Endothelial cell of umbilical vein (primary cell): ENCODE measurements around the gene ADAM29. TPM values are rescaled to one million over a fixed set of nuclear protein-coding genes. Genes with fewer than 3 reads are reported as not detected.
"Not testable (repeated sequence)": the region's sequence is repeated elsewhere in the genome, so short reads cannot be mapped to it uniquely, and the experiment has no call there.

ENCODE experiments used
- BruUV-seq: library from RNA; stranded (reverse); fragments of 400-500 nt; replicated peaks from 2 replicates; lab custom pipeline; 2021; lab: Mats Ljungman, UMichigan
- CTCF ChIA-PET: fragments of 300-600, 350-600 bp; sonication (Branson Sonifier 250); formaldehyde crosslinking; loops from one replicate; lab custom pipeline; 2021; ENCODE audit warnings: antibody characterized with exemption, inconsistent platforms; lab: Charles Lee
- POLR2A ChIA-PET: fragments of 300-600, 350-600 bp; sonication (Branson Sonifier 250); formaldehyde crosslinking; loops from one replicate; lab custom pipeline; 2021; ENCODE audit warnings: antibody characterized with exemption, inconsistent platforms; lab: Charles Lee
- DNase-seq: peaks from one replicate; pipeline ENCODE4 v3.0.0-alpha.2; 2011; ENCODE audit warnings: low read depth, low spot score
- FAIRE-seq: peaks from 2 replicates; lab custom pipeline; 2011; peaks lifted over from hg19 to GRCh38; lab: Jason Lieb, UNC
- H2AFZ ChIP-seq: 2 replicates; pipeline ENCODE4 v1.6.0; 2012; ENCODE audit warnings: low read depth, low read length, control low read depth, inconsistent platforms
- H3K27ac ChIP-seq: 2 replicates; pipeline ENCODE4 v1.5.1; 2011; ENCODE audit warnings: low read depth, mild to moderate bottlenecking, control low read depth, low read length, moderate library complexity; ENCODE audit not compliant: insufficient read depth
- H3K27me3 ChIP-seq, 2 experiments: 2 replicates each; pipeline versions ENCODE4 v1.6.0 to v1.6.1; 2011; ENCODE audit warnings: low read length in 2 of 2, mixed read lengths in 1 of 2; ENCODE audit not compliant: control insufficient read depth in 2 of 2, insufficient read depth in 2 of 2
- H3K36me3 ChIP-seq, 2 experiments: 2 replicates in 1 of 2; 3 replicates in 1 of 2; pipeline ENCODE4 v1.5.1; 2011; ENCODE audit warnings: low read length in 2 of 2, mild to moderate bottlenecking in 1 of 2, moderate library complexity in 1 of 2; ENCODE audit not compliant: control insufficient read depth in 2 of 2, insufficient read depth in 2 of 2; ENCODE audit errors: extremely low read depth in 1 of 2
- H3K4me1 ChIP-seq: 3 replicates; pipeline ENCODE4 v1.5.1; 2011; ENCODE audit warnings: mild to moderate bottlenecking, low read length; ENCODE audit not compliant: control insufficient read depth, insufficient read depth; ENCODE audit errors: extremely low read depth
- H3K4me2 ChIP-seq: 2 replicates; pipeline ENCODE4 v1.6.1; 2011; ENCODE audit warnings: low read length, control low read depth, mixed read lengths; ENCODE audit not compliant: insufficient read depth
- H3K4me3 ChIP-seq, 3 experiments: fragments of 200-600 bp in 1 of 3; sonication (generic), shearing (Covaris generic) in 1 of 3; replicated peaks in 1 of 3; 2 replicates each; pipeline ENCODE4 v1.5.1; 2011 to 2016; ENCODE audit warnings: control low read depth in 3 of 3, low read length in 3 of 3, mild to moderate bottlenecking in 2 of 3, inconsistent platforms in 1 of 3, low read depth in 1 of 3, moderate library complexity in 1 of 3; ENCODE audit not compliant: insufficient read depth in 1 of 3
- H3K79me2 ChIP-seq: 2 replicates; pipeline ENCODE4 v1.6.0; 2012; ENCODE audit warnings: low read length, inconsistent platforms; ENCODE audit not compliant: control insufficient read depth, insufficient read depth
- H3K9ac ChIP-seq: replicated peaks from 2 replicates; pipeline ENCODE3; 2011; ENCODE audit warnings: low read length, control low read depth; ENCODE audit not compliant: insufficient read depth; ENCODE audit errors: extremely low read depth
- H3K9me1 ChIP-seq: replicated peaks from 3 replicates; pipeline ENCODE4 v1.6.0; 2011; ENCODE audit warnings: mild to moderate bottlenecking, low read length; ENCODE audit not compliant: control insufficient read depth, insufficient read depth; ENCODE audit errors: extremely low read depth
- H3K9me3 ChIP-seq: replicated peaks from 2 replicates; pipeline ENCODE4 v1.5.1; 2012; ENCODE audit warnings: low read length, inconsistent platforms; ENCODE audit not compliant: control insufficient read depth, insufficient read depth
- H4K20me1 ChIP-seq: replicated peaks from 2 replicates; pipeline ENCODE3; 2011; ENCODE audit warnings: mild to moderate bottlenecking, low read length; ENCODE audit not compliant: control insufficient read depth, insufficient read depth; ENCODE audit errors: extremely low read depth
- EZH2 ChIP-seq: IDR thresholded peaks from 2 replicates; pipeline ENCODE4 v1.6.1; 2012; ENCODE audit warnings: borderline replicate concordance, low read depth, mild to moderate bottlenecking, moderate library complexity, low read length, inconsistent platforms; ENCODE audit not compliant: severe bottlenecking
- FOS ChIP-seq: IDR thresholded peaks from 2 replicates; pipeline ENCODE4 v1.6.1; 2011; ENCODE audit warnings: mild to moderate bottlenecking, low read length, moderate library complexity, borderline replicate concordance; ENCODE audit not compliant: insufficient read depth
- GATA2 ChIP-seq: IDR thresholded peaks from 2 replicates; pipeline ENCODE4 v1.7.0; 2011; ENCODE audit warnings: low read depth, mild to moderate bottlenecking, moderate library complexity, mixed read lengths, low read length; ENCODE audit not compliant: insufficient read length, insufficient read depth
- JUN ChIP-seq: IDR thresholded peaks from 2 replicates; pipeline ENCODE4 v1.6.1; 2011; ENCODE audit warnings: borderline replicate concordance, low read depth; ENCODE audit not compliant: insufficient read length, insufficient read depth
- MYC ChIP-seq: IDR thresholded peaks from one replicate; pipeline ENCODE4 v1.6.1; 2011; ENCODE audit warnings: mild to moderate bottlenecking, low read depth, low read length
- POLR2A ChIP-seq: IDR thresholded peaks from 2 replicates; pipeline ENCODE4 v1.6.1; 2012; ENCODE audit warnings: low read depth, mild to moderate bottlenecking, control low read depth, low read length
- POLR2AphosphoS5 ChIP-seq: IDR thresholded peaks from 2 replicates; pipeline ENCODE4 v1.6.1; 2012; ENCODE audit warnings: low read depth, mild to moderate bottlenecking, control low read depth, low read length, moderate library complexity; ENCODE audit not compliant: insufficient read depth
- dilution Hi-C: fragments of 300-500 bp; cut with MboI; formaldehyde crosslinking; loops from one replicate; pipeline ENCODE4 v1.15.0; 2019; ENCODE audit warnings: low sequenced_read_pairs; ENCODE audit not compliant: extremely low pct_ligation_motif_present
- intact Hi-C: fragments of 100-400 bp; cut with micrococcal nuclease; formaldehyde crosslinking; loops from one replicate; pipeline ENCODE4 v1.10.0; 2022
- polyA plus RNA-seq, 4 experiments: library from polyadenylated mRNA; depleted of rRNA in 3 of 4; stranded (reverse) in 3 of 4; unstranded in 1 of 4; fragments of >200 nt; gene quantifications; 2 replicates each; pipeline versions ENCODE4 v1.2.1 to v1.2.3, GENCODE V29; 2011 to 2012; ENCODE audit warnings: missing spikeins in 1 of 4
- total RNA-seq: library from RNA; stranded (reverse); gene quantifications from 2 replicates; pipeline ENCODE4 v1.2.3, GENCODE V29; 2021
- TF ChIP-seq, protein P1 (sequence below): IDR thresholded peaks from 2 replicates; pipeline ENCODE4 v1.6.1; 2011; ENCODE audit not compliant: insufficient read depth, insufficient read length
- TF ChIP-seq, protein P2 (sequence below), 2 donors: IDR thresholded peaks; 1 replicate in 1 of 2; 2 replicates in 1 of 2; pipeline ENCODE4 v1.5.1; 2011; ENCODE audit warnings: low read length in 2 of 2, mild to moderate bottlenecking in 2 of 2, moderate library complexity in 2 of 2, control low read depth in 1 of 2, inconsistent platforms in 1 of 2, low read depth in 1 of 2; ENCODE audit not compliant: insufficient read depth in 1 of 2; ENCODE audit errors: extremely low read depth in 1 of 2

ADAM29 gene
- total and polyA plus RNA-seq, 2 donors (not counting 3 experiments of a cell fraction or from before 2014, with no cell fraction given): not detected

GRCh38 chr4:175017751-175018150 lies 99.6 kb downstream of the ADAM29 start:
- CTCF ChIA-PET: no interaction called here
- Histone ChIP-seq H3K9me1 (no peaks in the 10 kb centered on the region), H3K4me2 (no peak overlapping the region), H3K9ac (no peak overlapping the region), H3K27ac (no peak overlapping the region), H4K20me1 (no peaks in the 10 kb centered on the region), H3K36me3 (no peaks in the 10 kb centered on the region), H2AFZ (no peak overlapping the region), H3K79me2 (no peaks in the 10 kb centered on the region), H3K4me3 (no peak overlapping the region), H3K9me3 (no peaks in the 10 kb centered on the region), H3K4me1 (no peaks in the 10 kb centered on the region), H3K27me3 (no peaks in the 10 kb centered on the region)
- no peak for DNase-seq
- BruUV-seq: no TSS peak
- no peak for FAIRE-seq
- dilution Hi-C loops (no loop called here), intact Hi-C loops (no loop called here)
- POLR2A ChIA-PET: no interaction called here
- TF ChIP-seq JUN: no peak
- TF ChIP-seq EZH2: no peak
- TF ChIP-seq MYC: no peak
- TF ChIP-seq, protein P1, sequence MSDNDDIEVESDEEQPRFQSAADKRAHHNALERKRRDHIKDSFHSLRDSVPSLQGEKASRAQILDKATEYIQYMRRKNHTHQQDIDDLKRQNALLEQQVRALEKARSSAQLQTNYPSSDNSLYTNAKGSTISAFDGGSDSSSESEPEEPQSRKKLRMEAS: no peak
- no peak for TF ChIP-seq GATA2
- no peak for TF ChIP-seq POLR2AphosphoS5
- TF ChIP-seq, protein P2, sequence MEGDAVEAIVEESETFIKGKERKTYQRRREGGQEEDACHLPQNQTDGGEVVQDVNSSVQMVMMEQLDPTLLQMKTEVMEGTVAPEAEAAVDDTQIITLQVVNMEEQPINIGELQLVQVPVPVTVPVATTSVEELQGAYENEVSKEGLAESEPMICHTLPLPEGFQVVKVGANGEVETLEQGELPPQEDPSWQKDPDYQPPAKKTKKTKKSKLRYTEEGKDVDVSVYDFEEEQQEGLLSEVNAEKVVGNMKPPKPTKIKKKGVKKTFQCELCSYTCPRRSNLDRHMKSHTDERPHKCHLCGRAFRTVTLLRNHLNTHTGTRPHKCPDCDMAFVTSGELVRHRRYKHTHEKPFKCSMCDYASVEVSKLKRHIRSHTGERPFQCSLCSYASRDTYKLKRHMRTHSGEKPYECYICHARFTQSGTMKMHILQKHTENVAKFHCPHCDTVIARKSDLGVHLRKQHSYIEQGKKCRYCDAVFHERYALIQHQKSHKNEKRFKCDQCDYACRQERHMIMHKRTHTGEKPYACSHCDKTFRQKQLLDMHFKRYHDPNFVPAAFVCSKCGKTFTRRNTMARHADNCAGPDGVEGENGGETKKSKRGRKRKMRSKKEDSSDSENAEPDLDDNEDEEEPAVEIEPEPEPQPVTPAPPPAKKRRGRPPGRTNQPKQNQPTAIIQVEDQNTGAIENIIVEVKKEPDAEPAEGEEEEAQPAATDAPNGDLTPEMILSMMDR (IDR thresholded peaks at IDR 0.05; ENCODE audit: extremely low read depth in 1 of 2, insufficient read depth in 1 of 2, low read depth in 1 of 2, low read length in 2 of 2): no peak
- TF ChIP-seq POLR2A: no peak
- TF ChIP-seq FOS: no peak

GRCh38 chr4:175019447-175019846 lies 101.3 kb downstream of the ADAM29 start:
- H2AFZ ChIP-seq, DNase-seq, POLR2A ChIA-PET, H3K9me3 ChIP-seq, FAIRE-seq, H3K27ac ChIP-seq, CTCF ChIA-PET, H3K4me1 ChIP-seq, H3K4me2 ChIP-seq, H3K9me1 ChIP-seq, H3K9ac ChIP-seq, H3K36me3 ChIP-seq, H3K27me3 ChIP-seq, H3K4me3 ChIP-seq, H3K79me2 ChIP-seq, dilution Hi-C loops, intact Hi-C loops, BruUV-seq, H4K20me1 ChIP-seq: not testable (repeated sequence)
